Progenitor cell of endocrine pancreas (in vitro differentiated cells): ENCODE measurements around the gene STIM2. TPM values are rescaled to one million over a fixed set of nuclear protein-coding genes. Genes with fewer than 3 reads are reported as not detected.

ENCODE experiments used
- DNase-seq: peaks from one replicate; pipeline ENCODE4 v3.0.0; 2021; ENCODE audit warnings: low spot score; ENCODE audit not compliant: unreplicated experiment
- H3K27ac Mint-ChIP-seq: 2 replicates; pipeline ENCODE4 v1.8.0; 2021; ENCODE audit warnings: mild to moderate bottlenecking, moderate library complexity, mixed read lengths
- H3K27me3 Mint-ChIP-seq: 2 replicates; pipeline ENCODE4 v1.8.0; 2021; ENCODE audit warnings: mixed read lengths
- H3K36me3 Mint-ChIP-seq: 2 replicates; pipeline ENCODE4 v1.8.0; 2022; ENCODE audit warnings: mixed read lengths; ENCODE audit not compliant: insufficient read depth
- H3K4me1 Mint-ChIP-seq: 2 replicates; pipeline ENCODE4 v1.8.0; 2021; ENCODE audit warnings: low read depth, mixed read lengths
- H3K4me3 Mint-ChIP-seq: 2 replicates; pipeline ENCODE4 v1.8.0; 2021; ENCODE audit warnings: low read depth, mild to moderate bottlenecking, moderate library complexity, mixed read lengths
- H3K9me3 Mint-ChIP-seq: 2 replicates; pipeline ENCODE4 v1.8.0; 2021; ENCODE audit warnings: low read depth, mixed read lengths
- CTCF ChIP-seq: fragments of 200-600 bp; sonication (generic); IDR thresholded peaks from one replicate; pipeline ENCODE4 v1.5.0; 2021; ENCODE audit warnings: antibody characterized with exemption, mild to moderate bottlenecking; ENCODE audit not compliant: unreplicated experiment
- total RNA-seq: library from RNA; stranded (reverse); gene quantifications from 2 replicates; pipeline ENCODE4 v1.2.1, GENCODE V29; 2021

The STIM2 gene
- total RNA-seq, 1 donor from 2014 or later, result 48.7 TPM

- peaks cover 1% of the 10 kb centered on the region for H3K36me3 Mint-ChIP-seq
- H3K27ac Mint-ChIP-seq, result no peak overlapping the region
- no peaks in the 10 kb centered on the region for H3K4me1 Mint-ChIP-seq
- no peak for DNase-seq
- H3K9me3 Mint-ChIP-seq, result peaks cover 8% of the 10 kb centered on the region
- H3K4me3 Mint-ChIP-seq, result no peak overlapping the region
- TF ChIP-seq CTCF, result no peak
- H3K27me3 Mint-ChIP-seq, result peaks cover 3% of the 10 kb centered on the region
These were observed 85.2 kb downstream of the STIM2 start for GRCh38 chr4:26945794-26946193.

GRCh38 chr4:26947318-26947717 lies 86.7 kb downstream of the STIM2 start:
- Mint-ChIP-seq H3K9me3 (peaks cover 11% of the 10 kb centered on the region), H3K36me3 (peaks cover 5% of the 10 kb centered on the region), H3K27me3 (no peaks in the 10 kb centered on the region), H3K4me1 (no peaks in the 10 kb centered on the region), H3K27ac (no peak overlapping the region), H3K4me3 (no peak overlapping the region)
- no peak for DNase-seq
- no peak for TF ChIP-seq CTCF

- no peaks in the 10 kb centered on the region for H3K27me3 Mint-ChIP-seq
- TF ChIP-seq CTCF, result no peak
- H3K4me3 Mint-ChIP-seq, result no peak overlapping the region
- H3K9me3 Mint-ChIP-seq, result peaks cover 7% of the 10 kb centered on the region
- H3K36me3 Mint-ChIP-seq, result peaks cover 6% of the 10 kb centered on the region
- DNase-seq, result no peak
- H3K27ac Mint-ChIP-seq, result no peak overlapping the region
- H3K4me1 Mint-ChIP-seq, result peaks cover 3% of the 10 kb centered on the region
These were observed 89.8 kb downstream of the STIM2 start for GRCh38 chr4:26950446-26950845.

GRCh38 chr4:26952891-26953290 lies 92.2 kb downstream of the STIM2 start:
- H3K4me3 Mint-ChIP-seq, result no peak overlapping the region
- peaks cover 7% of the 10 kb centered on the region for H3K9me3 Mint-ChIP-seq
- peaks cover 6% of the 10 kb centered on the region for H3K36me3 Mint-ChIP-seq
- no peak for TF ChIP-seq CTCF
- no peaks in the 10 kb centered on the region for H3K27me3 Mint-ChIP-seq
- no peak for DNase-seq
- no peak overlapping the region for H3K27ac Mint-ChIP-seq
- peaks cover 3% of the 10 kb centered on the region for H3K4me1 Mint-ChIP-seq

- Mint-ChIP-seq H3K4me1 (peaks cover 3% of the 10 kb centered on the region), H3K27ac (no peak overlapping the region), H3K36me3 (peaks cover 6% of the 10 kb centered on the region), H3K27me3 (no peaks in the 10 kb centered on the region), H3K4me3 (no peak overlapping the region), H3K9me3 (peaks cover 7% of the 10 kb centered on the region)
- no peak for DNase-seq
- no peak for TF ChIP-seq CTCF
These were observed 92.7 kb downstream of the STIM2 start for GRCh38 chr4:26953366-26953765.
